HG02642 (cell line): ENCODE data around the gene NHP2.

Experiments
- ATAC-seq: cut with Tn5 transposase; IDR thresholded peaks from one replicate; pipeline ENCODE4 v1.9.1; 2021; ENCODE audit warnings: mild to moderate bottlenecking; ENCODE audit not compliant: unreplicated experiment, poor library complexity

Gene NHP2

GRCh38 chr5:178116143-178116885, 37.4 kb downstream of the NHP2 start:
- no peak for ATAC-seq

DNA sequence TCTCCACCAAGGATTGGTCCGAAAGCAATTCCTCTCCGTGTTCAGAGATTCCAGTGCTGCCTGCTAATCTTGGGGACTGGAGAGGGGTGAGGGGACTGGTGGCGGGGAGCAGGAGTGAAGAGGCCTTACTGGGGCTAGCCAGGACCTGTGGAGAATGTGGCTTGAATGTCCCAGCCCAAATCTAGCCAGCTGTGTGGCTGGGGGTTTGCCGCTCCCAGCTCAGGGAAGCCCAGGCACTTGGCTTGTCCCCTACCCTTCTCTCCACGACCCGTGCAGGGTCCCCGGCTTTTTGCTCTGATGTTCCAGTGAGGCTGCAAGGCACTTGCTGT, 37.9 kb downstream of the NHP2 start:
- no peak for ATAC-seq

DNA sequence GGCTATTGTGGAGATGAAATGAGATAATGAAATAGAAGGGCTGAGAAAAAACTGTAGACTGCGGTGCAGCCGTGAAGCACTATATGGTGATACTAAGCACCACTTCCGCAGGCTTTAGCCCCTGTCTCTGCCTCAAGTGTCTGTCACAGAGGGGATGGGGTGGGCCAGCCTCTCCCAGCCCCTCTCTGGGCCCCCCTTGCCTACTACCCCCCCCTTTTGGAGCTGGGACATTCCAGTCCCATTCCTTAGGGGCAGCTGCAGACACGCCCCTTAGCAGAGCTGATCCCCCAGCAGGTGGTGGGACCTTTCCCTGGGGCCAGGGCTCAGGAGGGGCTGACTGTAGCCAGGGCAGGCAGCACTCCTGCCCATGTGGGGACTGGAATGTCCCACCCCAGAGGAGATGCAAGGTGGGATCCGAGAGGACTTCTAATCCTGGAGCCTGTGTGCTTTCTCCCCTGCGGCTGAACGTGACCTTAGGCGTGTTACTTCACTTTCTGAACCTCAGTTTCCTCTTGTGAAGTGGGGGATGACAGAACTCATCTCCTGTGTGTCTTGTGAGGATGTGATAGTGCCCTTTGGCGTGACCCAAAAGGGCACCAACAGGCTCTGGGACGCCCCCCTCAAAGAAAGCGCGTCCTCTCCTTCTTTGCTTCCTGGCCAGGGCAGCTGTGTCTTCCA, 38.4 kb downstream of the NHP2 start:
- no peak for ATAC-seq

GRCh38 chr5:178114325-178115135, 39.2 kb downstream of the NHP2 start:
- peak; percentile 17 for ATAC-seq

DNA sequence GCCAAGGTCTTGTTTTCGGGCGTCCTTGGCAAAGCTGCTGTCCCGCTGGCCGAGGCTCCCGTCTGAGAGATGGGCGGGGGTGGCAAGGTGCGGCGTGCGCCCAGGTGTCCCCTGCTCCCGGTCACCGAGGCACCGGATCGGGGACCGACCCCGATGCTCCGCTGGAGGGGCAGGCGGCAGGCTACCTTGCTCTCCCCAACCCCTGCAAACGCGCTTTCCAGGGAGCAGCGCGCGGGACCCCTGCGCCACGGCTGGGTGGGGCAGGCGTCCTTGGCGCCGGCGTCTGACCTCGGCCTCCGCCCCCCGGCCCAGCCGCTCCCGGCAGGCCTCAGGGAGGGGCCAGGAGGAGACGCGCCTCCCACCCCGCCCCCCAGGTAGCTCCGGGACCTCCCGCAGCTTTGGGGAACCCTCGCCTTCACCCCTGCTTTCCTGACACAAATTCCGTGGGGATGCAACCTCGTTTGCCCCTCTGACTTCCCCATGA, 39.8 kb downstream of the NHP2 start:
- peak; percentile 19 for ATAC-seq

- ATAC-seq: peak; percentile 66
These were observed 40.4 kb downstream of the NHP2 start, which contains the start of gene N4BP3 for GRCh38 chr5:178113141-178113787. Gene N4BP3 (plus strand): TSS chr5:178113532. CDS start chr5:178119584, 6,052 bp downstream.

DNA sequence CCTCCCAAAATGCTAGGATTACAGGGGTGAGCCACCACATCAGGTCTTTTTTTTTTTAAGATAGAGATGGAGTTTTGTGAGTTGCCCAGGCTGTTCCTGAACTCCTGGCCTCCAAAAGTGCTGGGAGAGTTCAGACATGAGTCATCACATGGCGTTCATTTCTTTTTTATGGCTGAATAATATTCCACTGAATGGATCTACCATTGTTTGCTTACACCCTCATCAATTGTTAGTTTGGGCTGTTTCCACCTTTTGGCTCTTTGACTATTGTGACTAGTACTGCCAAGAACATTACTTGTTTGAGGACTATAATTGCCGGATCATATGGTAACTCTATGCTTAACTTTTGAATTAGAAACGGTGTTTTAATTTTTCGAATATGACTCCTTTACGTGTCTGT, 41.1 kb downstream of the NHP2 start:
- ATAC-seq: no peak

DNA sequence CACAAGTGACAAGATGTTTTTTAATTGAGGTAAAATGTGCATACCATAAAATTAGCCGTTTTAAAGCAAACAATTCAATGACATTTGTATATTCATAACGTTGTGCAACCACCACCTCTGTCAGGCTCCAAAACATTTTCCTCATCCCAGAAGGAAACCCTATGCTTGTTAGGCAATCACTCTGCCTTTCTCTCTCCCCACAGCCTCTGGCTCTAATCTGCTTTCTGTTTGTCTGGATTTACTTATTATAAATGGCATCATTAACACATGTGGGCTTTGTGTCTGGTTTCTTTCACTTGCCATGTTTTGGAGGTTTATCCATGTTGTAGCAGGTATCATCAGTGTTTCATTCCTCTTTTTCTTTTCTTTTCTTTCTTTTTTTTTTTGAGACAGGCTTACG, 41.8 kb downstream of the NHP2 start:
- no peak for ATAC-seq

DNA sequence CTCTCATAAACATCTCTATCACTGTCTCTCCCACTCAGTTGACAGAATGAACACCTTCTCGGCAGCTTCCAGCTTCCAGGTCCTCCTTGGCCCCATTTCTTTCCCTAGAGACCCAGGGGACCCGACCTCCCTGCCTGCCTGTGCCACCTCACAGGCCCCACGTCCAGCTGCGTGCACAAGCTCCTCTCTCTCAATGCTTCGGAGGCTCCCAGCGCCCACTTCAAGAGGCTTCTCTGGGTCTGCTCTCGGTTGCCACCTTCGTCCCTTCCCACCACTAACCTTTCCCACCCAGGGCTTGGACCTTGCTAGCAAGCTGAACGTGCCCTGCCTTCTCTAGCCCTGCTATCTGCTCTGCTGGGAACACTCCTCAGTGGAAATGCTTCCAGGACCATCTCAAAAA, 43.2 kb downstream of the NHP2 start:
- ATAC-seq: no peak

DNA sequence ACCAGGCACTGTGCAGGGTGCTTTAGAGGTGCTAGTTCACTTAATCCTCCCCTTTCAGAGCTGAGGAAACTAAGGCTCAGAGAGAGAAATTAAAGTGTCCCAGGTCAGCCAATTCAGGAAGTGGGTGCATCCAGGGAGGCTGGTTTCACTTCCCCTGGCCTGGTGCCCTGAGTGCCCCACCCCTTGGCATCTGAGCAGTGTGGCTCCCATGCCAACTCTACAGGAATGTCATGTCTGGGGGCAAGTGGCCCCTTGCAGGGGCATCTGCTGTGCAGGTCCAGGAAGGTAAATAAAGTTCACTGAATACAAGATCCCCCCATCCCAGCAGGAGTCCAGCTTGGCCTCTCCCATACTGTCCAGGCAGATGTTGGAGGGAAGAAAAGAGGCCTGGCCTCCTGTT, 44.7 kb downstream of the NHP2 start:
- ATAC-seq: no peak

DNA sequence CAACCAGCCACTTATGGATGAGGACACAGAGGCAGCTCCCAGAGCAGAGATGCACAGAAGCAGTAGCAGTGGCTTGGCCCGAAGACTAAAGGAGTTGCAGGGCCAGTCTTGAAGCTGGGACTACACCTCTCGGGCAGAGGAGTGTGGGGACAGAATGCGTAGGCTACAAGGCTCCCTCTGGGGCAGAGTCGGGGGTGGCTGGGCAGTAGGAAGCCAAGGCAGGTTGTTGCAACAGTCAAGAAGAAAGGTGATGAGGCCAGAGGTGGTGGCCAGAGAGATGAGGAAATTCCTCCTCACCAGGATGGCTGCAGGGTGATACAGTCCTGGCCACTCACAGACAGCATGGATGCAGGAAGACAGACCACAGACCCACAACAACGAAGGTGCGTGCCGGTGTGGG, 45.2 kb downstream of the NHP2 start:
- ATAC-seq: no peak

GRCh38 chr5:178107756-178108310, 45.9 kb downstream of the NHP2 start:
- ATAC-seq: no peak

DNA sequence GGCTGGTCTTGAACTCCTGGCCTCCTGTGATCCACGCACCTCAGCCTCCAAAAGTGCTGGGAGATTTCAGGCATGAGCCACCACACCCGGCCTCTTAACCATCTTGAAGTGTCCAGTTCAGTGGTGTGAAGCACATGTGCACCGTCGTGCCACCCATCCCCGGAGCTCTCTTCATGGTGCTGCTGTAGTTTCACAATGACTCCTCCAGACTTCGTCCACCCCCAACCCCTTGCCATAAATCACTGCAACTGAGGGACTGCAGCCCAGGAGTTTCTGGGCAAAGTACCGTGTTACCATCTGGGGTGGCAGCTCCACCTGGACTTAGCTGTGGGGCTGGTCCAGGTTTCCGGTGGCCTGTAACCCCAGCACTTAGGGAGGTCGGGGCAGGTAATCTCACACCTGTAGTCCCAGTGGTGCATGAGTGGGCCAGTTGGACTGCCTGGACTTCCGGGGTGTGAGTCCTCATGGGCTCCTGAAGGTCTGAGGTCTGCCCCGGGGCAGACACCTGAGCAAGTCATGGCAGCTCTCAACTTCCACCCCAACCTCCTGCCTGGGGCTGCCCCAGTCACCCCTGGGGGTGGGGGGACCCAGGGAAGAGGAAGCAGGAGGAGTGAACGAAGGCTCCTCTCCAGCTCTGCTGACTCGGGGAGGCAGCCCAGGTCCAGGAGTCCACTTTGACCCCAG, 47.0 kb downstream of the NHP2 start:
- no peak for ATAC-seq

DNA sequence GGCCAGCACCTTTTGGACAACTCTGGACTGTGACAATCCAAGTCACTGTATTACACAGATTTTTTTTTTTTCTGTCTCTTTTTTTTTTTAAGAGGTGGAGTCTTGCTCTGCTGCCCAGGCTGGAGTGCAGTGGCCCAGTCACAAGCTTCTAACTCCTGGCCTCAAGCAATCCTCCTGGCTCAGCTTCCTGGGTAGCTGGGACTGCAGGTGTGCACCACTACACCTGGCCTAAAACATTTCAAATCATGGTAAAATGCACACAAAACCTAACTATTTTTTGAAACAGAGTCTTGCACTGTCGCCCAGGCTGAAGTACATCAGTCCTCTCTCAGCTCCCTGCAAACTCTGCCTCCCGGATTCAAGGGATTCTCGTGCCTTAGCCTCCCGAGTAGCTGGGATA, 47.6 kb downstream of the NHP2 start:
- no peak for ATAC-seq

- no peak for ATAC-seq
These were observed 49.2 kb downstream of the NHP2 start for GRCh38 chr5:178104492-178104891.

GRCh38 chr5:178103612-178104011, 50.1 kb downstream of the NHP2 start:
- ATAC-seq: no peak
